HepG2 (cell line): ENCODE results near the gene UNC5A. TPM values are rescaled to one million over a fixed set of nuclear protein-coding genes. Genes with fewer than 3 reads are reported as not detected.

ENCODE experiments used
- ATF7 ChIP-seq, 2 experiments: fragments of 450-650 bp in 1 of 2; sonication (generic) in 1 of 2; formaldehyde crosslinking in 1 of 2; IDR thresholded peaks; 2 replicates each; pipeline versions ENCODE4 v1.4.0 to v1.6.1; 2016 to 2020; ENCODE audit warnings: antibody characterized with exemption in 1 of 2, mild to moderate bottlenecking in 1 of 2, missing genetic modification reagents in 1 of 2
- BORCS8-MEF2B ChIP-seq: sonication (generic); formaldehyde crosslinking; IDR thresholded peaks from 2 replicates; pipeline ENCODE4 v1.8.0; 2022; ENCODE audit warnings: mild to moderate bottlenecking, missing genetic modification reagents
- HOXA3 ChIP-seq: sonication (generic); formaldehyde crosslinking; IDR thresholded peaks from 2 replicates; pipeline ENCODE4 v1.5.0; 2020; ENCODE audit warnings: missing genetic modification reagents
- HOXA5 ChIP-seq: sonication (generic); formaldehyde crosslinking; IDR thresholded peaks from 2 replicates; pipeline ENCODE4 v1.4.0; 2020; ENCODE audit warnings: missing genetic modification reagents
- HOXA7 ChIP-seq: sonication (generic); formaldehyde crosslinking; IDR thresholded peaks from 2 replicates; pipeline ENCODE4 v1.8.1; 2022; ENCODE audit warnings: mild to moderate bottlenecking, missing genetic modification reagents, moderate library complexity
- NCOR1 ChIP-seq: fragments of 200-600 bp; sonication (generic); IDR thresholded peaks from 2 replicates; pipeline ENCODE4 v1.7.0; 2017; ENCODE audit warnings: antibody characterized with exemption, low read length, borderline replicate concordance
- STAT5B ChIP-seq: sonication (generic); formaldehyde crosslinking; IDR thresholded peaks from 2 replicates; pipeline ENCODE4 v1.4.0; 2020; ENCODE audit warnings: missing genetic modification reagents
- U2AF2 ChIP-seq: fragments of 200-400 bp; formaldehyde crosslinking; IDR thresholded peaks from 2 replicates; pipeline ENCODE4 v1.6.1; 2017; ENCODE audit warnings: low read depth, mild to moderate bottlenecking, low read length
- YY1 ChIP-seq: IDR thresholded peaks from 2 replicates; pipeline ENCODE4 v1.6.1; 2011; ENCODE audit warnings: low read length, low read depth, moderate library complexity, mild to moderate bottlenecking; ENCODE audit not compliant: insufficient read depth, insufficient replicate concordance
- ZNF296 ChIP-seq: sonication (generic); formaldehyde crosslinking; conservative IDR thresholded peaks from 2 replicates; pipeline ENCODE4 v1.5.0; 2020; ENCODE audit warnings: mild to moderate bottlenecking, missing genetic modification reagents
- ZNF792 ChIP-seq: IDR thresholded peaks from 2 replicates; pipeline ENCODE4 v1.6.1; 2016
- polyA plus RNA-seq, 8 experiments: library from polyadenylated mRNA; depleted of rRNA in 3 of 8; stranded (reverse) in 7 of 8; unstranded in 1 of 8; fragments of >200 nt; fragmentation: Illumina TruSeq in 4 of 8; extraction: Trizol in 4 of 8; gene quantifications; 2 replicates each; pipeline versions ENCODE4 v1.2.1 to v1.2.3, GENCODE V29; 2011 to 2016; ENCODE audit warnings: low read depth in 4 of 8, missing spikeins in 1 of 8, mixed read lengths in 1 of 8; ENCODE audit not compliant: insufficient read depth in 1 of 8
- total RNA-seq, 5 experiments: library from RNA; depleted of rRNA; stranded (reverse); fragments of >200 nt; fragmentation: Illumina TruSeq; extraction: Trizol; gene quantifications; 2 replicates each; pipeline ENCODE4 v1.2.3, GENCODE V29; 2016; ENCODE audit warnings: low read depth in 1 of 5
- TF ChIP-seq, protein P1 (sequence below): sonication (generic); formaldehyde crosslinking; conservative IDR thresholded peaks from 2 replicates; pipeline ENCODE4 v1.4.0; 2020; ENCODE audit warnings: mild to moderate bottlenecking, missing genetic modification reagents, moderate library complexity
- TF ChIP-seq, protein P2 (sequence below): sonication (generic); formaldehyde crosslinking; IDR thresholded peaks from 2 replicates; pipeline ENCODE4 v1.5.0; 2020; ENCODE audit warnings: mild to moderate bottlenecking, missing genetic modification reagents
- TF ChIP-seq, protein P3 (sequence below): IDR thresholded peaks from 2 replicates; pipeline ENCODE4 v1.6.1; 2016
- TF ChIP-seq, protein P4 (sequence below): sonication (generic); formaldehyde crosslinking; IDR thresholded peaks from 2 replicates; pipeline ENCODE4 v1.4.0; 2020; ENCODE audit warnings: missing genetic modification reagents

The UNC5A gene
- total and polyA plus RNA-seq, 2 of the 13 experiments (the other 11 are each of a cell fraction or from before 2014, with no cell fraction given): not detected

DNA sequence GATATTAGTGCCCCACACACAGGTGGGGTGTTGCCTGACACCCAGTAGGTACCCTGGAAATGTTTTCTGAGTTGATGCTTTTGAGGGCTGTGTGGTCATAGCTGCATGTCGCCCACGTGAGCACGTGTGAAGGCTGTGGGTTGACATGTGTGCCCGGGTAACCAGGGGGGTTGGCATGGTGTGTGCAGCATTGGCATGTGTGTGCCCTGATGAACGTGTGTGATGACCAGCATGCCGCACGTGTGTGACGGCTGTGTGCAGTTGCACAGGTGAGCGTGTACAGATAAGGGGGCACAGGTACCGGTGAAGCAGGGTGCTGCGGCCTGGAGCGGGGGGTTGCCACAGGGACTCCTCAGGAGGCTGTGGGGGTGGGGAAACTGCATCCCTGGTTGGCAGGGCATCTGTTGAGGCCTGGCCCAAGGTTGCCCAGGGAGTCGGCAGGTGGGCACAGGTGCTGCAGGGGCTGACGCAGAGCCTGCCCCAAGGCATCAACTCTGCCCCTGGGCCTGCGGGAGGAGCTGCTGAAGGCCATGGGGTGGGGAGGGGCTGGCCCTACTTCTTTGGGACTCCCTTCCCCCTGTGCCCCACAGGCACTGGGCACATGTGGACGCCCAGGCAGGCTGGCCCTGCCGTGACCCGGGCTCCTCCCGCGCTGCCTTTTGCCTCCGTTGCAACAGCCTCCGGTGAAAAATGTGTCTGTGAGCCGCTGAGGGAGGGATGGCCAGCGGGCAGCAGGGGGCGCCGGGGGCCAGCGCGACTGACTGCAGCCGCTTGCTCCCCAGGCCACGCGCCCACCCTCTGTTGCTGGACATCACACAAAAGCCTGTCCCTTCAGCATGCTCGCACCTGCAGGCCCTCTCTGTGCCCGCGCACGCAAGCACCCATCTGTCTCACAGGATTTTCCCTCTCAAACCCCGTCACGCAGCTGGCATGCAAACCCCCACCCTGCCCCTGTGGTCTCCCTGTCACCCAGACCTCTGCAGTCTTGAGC is 2.2 kb downstream of the UNC5A start (continued):
- TF ChIP-seq, protein P1, sequence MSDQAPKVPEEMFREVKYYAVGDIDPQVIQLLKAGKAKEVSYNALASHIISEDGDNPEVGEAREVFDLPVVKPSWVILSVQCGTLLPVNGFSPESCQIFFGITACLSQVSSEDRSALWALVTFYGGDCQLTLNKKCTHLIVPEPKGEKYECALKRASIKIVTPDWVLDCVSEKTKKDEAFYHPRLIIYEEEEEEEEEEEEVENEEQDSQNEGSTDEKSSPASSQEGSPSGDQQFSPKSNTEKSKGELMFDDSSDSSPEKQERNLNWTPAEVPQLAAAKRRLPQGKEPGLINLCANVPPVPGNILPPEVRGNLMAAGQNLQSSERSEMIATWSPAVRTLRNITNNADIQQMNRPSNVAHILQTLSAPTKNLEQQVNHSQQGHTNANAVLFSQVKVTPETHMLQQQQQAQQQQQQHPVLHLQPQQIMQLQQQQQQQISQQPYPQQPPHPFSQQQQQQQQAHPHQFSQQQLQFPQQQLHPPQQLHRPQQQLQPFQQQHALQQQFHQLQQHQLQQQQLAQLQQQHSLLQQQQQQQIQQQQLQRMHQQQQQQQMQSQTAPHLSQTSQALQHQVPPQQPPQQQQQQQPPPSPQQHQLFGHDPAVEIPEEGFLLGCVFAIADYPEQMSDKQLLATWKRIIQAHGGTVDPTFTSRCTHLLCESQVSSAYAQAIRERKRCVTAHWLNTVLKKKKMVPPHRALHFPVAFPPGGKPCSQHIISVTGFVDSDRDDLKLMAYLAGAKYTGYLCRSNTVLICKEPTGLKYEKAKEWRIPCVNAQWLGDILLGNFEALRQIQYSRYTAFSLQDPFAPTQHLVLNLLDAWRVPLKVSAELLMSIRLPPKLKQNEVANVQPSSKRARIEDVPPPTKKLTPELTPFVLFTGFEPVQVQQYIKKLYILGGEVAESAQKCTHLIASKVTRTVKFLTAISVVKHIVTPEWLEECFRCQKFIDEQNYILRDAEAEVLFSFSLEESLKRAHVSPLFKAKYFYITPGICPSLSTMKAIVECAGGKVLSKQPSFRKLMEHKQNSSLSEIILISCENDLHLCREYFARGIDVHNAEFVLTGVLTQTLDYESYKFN: no peak
- TF ChIP-seq NCOR1: no peak
- TF ChIP-seq, protein P2, sequence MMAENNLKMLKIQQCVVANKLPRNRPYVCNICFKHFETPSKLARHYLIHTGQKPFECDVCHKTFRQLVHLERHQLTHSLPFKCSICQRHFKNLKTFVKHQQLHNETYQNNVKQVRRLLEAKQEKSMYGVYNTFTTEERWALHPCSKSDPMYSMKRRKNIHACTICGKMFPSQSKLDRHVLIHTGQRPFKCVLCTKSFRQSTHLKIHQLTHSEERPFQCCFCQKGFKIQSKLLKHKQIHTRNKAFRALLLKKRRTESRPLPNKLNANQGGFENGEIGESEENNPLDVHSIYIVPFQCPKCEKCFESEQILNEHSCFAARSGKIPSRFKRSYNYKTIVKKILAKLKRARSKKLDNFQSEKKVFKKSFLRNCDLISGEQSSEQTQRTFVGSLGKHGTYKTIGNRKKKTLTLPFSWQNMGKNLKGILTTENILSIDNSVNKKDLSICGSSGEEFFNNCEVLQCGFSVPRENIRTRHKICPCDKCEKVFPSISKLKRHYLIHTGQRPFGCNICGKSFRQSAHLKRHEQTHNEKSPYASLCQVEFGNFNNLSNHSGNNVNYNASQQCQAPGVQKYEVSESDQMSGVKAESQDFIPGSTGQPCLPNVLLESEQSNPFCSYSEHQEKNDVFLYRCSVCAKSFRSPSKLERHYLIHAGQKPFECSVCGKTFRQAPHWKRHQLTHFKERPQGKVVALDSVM (CRISPR knock-in tag): peak; percentile 57; the same call in 1 of the 2 replicates
- no peak for TF ChIP-seq ATF7 (IDR thresholded peaks at IDR 0.05)
- no peak for TF ChIP-seq ATF7 (CRISPR knock-in tag; IDR thresholded peaks at IDR 0.05)
- TF ChIP-seq U2AF2: no peak
- TF ChIP-seq HOXA3 (CRISPR knock-in tag): peak; percentile 25; the same call in 1 of the 2 replicates
- no peak for TF ChIP-seq ZNF296 (CRISPR knock-in tag)
- 0 out of 2 replicates have a peak, but pooled peaks have one; percentile 22 for TF ChIP-seq HOXA5 (CRISPR knock-in tag)
- TF ChIP-seq ZNF792 (CRISPR knock-in tag): no peak
- TF ChIP-seq HOXA7: no peak
- TF ChIP-seq, protein P3, sequence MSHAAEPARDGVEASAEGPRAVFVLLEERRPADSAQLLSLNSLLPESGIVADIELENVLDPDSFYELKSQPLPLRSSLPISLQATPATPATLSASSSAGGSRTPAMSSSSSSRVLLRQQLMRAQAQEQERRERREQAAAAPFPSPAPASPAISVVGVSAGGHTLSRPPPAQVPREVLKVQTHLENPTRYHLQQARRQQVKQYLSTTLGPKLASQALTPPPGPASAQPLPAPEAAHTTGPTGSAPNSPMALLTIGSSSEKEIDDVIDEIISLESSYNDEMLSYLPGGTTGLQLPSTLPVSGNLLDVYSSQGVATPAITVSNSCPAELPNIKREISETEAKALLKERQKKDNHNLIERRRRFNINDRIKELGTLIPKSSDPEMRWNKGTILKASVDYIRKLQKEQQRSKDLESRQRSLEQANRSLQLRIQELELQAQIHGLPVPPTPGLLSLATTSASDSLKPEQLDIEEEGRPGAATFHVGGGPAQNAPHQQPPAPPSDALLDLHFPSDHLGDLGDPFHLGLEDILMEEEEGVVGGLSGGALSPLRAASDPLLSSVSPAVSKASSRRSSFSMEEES (CRISPR knock-in tag): no peak
- peak; percentile 68; the same call in 1 of the 2 replicates for TF ChIP-seq BORCS8-MEF2B (CRISPR knock-in tag)
- TF ChIP-seq, protein P4, sequence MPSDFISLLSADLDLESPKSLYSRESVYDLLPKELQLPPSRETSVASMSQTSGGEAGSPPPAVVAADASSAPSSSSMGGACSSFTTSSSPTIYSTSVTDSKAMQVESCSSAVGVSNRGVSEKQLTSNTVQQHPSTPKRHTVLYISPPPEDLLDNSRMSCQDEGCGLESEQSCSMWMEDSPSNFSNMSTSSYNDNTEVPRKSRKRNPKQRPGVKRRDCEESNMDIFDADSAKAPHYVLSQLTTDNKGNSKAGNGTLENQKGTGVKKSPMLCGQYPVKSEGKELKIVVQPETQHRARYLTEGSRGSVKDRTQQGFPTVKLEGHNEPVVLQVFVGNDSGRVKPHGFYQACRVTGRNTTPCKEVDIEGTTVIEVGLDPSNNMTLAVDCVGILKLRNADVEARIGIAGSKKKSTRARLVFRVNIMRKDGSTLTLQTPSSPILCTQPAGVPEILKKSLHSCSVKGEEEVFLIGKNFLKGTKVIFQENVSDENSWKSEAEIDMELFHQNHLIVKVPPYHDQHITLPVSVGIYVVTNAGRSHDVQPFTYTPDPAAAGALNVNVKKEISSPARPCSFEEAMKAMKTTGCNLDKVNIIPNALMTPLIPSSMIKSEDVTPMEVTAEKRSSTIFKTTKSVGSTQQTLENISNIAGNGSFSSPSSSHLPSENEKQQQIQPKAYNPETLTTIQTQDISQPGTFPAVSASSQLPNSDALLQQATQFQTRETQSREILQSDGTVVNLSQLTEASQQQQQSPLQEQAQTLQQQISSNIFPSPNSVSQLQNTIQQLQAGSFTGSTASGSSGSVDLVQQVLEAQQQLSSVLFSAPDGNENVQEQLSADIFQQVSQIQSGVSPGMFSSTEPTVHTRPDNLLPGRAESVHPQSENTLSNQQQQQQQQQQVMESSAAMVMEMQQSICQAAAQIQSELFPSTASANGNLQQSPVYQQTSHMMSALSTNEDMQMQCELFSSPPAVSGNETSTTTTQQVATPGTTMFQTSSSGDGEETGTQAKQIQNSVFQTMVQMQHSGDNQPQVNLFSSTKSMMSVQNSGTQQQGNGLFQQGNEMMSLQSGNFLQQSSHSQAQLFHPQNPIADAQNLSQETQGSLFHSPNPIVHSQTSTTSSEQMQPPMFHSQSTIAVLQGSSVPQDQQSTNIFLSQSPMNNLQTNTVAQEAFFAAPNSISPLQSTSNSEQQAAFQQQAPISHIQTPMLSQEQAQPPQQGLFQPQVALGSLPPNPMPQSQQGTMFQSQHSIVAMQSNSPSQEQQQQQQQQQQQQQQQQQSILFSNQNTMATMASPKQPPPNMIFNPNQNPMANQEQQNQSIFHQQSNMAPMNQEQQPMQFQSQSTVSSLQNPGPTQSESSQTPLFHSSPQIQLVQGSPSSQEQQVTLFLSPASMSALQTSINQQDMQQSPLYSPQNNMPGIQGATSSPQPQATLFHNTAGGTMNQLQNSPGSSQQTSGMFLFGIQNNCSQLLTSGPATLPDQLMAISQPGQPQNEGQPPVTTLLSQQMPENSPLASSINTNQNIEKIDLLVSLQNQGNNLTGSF (CRISPR knock-in tag): no peak
- TF ChIP-seq STAT5B (CRISPR knock-in tag): no peak
- no peak for TF ChIP-seq YY1
